Measurements from ENCODE around the gene C1QTNF1.

The C1QTNF1 gene

DNA sequence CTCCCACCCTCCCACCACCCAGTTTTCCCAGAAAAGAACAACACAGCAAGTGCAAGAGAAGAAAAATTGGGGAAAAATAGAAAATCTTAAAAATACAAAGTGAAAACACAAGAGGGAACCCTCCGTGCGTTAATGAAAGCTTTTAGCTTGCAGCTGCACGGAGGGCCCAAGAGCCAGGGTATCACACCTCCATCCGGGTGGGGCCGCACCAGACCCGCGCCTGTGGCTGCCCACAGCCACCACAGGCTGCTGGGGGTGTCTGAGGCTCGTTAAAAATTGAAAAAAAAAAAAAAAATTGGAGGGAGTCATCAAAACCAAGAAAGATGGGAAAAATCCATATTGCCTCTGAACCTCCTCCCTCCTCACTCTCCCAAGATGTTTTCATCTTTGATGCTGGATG, 69.3 kb downstream of the C1QTNF1 start:
- no peak for DNase-seq (ENCODE audit: low read depth)

- no peak for DNase-seq (ENCODE audit: low read depth)
These were observed 70.3 kb downstream of the C1QTNF1 start for GRCh38 chr17:79094261-79094660.

- no peak for DNase-seq (ENCODE audit: low read depth)
These were observed 71.5 kb downstream of the C1QTNF1 start for GRCh38 chr17:79095345-79096055.

DNA sequence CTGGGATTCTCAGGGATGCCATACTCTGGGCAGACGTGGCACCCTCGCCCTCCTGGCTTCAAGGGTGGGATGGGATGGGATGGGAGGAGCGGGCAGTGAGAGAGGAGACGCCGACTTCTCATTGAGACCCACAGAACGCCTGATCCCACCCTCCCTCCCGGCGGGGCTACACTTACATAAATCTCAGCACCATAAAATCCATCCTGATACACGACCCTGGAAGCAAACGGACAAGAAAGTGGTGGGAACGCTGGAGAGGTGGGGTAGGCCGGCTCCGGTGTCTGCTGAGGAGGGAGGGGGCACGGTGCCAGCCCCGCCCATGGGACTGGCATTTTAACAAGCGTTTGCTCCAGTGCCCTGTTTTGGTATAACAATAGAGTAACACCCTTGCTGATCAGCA, 72.5 kb downstream of the C1QTNF1 start:
- no peak for DNase-seq (ENCODE audit: low read depth)

GRCh38 chr17:79097226-79098055, 73.5 kb downstream of the C1QTNF1 start:
- DNase-seq (ENCODE audit: low read depth) = no peak

GRCh38 chr17:79098282-79098867, 74.4 kb downstream of the C1QTNF1 start:
- DNase-seq (ENCODE audit: low read depth) = no peak
